GM18520 (cell line): Measurements from ENCODE around the gene DENND1A.

Experiments used
- ATAC-seq: cut with Tn5 transposase; IDR thresholded peaks from one replicate; pipeline ENCODE4 v1.9.1; 2021; ENCODE audit not compliant: unreplicated experiment

DENND1A gene

GRCh38 chr9:123775289-123776284 is 154.3 kb downstream of the DENND1A start:
- no peak for ATAC-seq

- ATAC-seq = no peak
Measured at GRCh38 chr9:123773783-123774182, 156.1 kb downstream of the DENND1A start.

DNA sequence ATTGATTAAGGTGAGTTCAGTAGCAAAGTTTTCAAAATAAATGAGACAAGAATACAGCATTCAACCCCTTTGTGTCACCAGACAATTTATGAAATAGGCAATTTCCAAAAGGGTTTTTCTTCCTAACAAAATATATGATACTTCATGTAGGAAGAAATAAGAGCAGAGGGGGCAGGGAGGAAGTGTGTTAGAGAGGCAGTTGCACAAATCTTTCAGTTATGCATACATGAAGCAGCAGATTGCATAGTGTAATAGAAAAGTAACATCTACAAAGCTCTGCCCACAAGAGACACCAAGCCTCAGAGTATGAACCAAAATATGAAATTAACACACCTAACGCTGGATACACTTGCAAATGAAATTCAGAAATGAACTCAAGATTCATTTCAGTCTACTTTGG is 157.0 kb downstream of the DENND1A start:
- ATAC-seq = no peak

GRCh38 chr9:123772374-123772773 is 157.6 kb downstream of the DENND1A start:
- no peak for ATAC-seq

GRCh38 chr9:123771690-123772089 is 158.2 kb downstream of the DENND1A start:
- ATAC-seq = no peak

DNA sequence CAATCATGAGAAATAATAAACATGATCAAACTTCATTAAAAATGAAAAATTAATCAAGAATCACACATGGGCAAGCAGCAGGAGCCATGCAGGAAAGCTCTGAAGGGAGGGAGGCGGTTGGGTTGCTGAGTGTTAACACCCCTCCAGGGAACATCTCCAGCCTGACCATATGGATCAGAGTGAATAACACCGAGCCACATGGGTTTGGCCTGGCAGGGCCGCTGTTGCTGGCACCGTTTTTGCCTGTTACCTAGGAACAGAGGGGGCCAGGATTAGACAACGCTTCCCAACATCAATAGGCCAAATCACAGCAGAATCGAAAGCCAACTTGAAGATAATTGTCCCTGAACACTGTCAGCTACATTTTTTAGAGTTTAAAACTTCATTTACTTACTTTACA is 160.2 kb downstream of the DENND1A start:
- no peak for ATAC-seq

GRCh38 chr9:123763910-123764588 is 165.9 kb downstream of the DENND1A start:
- no peak for ATAC-seq

- no peak for ATAC-seq
Measured at GRCh38 chr9:123761905-123762605, 167.9 kb downstream of the DENND1A start.

DNA sequence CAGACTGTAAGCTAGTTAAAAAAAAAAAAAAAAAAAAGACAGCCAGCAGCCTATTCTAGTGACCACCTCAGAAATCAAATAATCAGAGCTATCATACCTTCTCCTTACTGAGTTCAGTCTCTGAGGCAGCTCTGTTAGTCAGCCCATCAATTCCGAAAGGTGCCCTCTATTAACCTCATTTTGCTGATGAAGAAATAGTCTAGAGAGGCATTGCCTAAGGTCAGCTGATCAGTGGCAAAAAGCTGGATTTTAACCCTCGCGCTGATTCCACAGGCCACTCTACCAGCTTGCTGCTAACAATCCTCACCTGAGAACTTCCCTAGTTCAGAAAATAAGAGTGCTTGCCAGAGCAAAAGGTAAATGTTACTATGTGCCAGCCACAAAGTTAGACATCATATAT is 172.0 kb downstream of the DENND1A start:
- ATAC-seq = no peak

DNA sequence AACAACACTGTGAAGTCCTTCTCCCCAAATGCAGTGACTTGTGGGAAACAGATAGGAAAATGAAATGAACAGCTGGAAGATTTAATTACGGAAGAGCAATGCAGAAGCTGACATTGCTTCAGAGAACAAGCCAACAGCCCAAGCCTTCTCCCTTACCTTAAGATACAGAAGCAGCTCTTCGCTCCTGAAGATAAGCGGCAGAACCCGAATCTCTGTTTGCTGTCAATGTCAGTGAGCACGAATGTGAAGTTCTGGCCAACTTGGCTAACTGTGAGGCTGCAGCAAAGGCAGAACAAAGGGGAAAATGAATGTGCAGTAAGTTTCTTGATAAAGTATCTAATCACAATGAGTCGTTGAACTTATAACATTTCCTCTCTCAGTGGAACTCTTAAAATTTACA is 172.4 kb downstream of the DENND1A start:
- no peak for ATAC-seq

DNA sequence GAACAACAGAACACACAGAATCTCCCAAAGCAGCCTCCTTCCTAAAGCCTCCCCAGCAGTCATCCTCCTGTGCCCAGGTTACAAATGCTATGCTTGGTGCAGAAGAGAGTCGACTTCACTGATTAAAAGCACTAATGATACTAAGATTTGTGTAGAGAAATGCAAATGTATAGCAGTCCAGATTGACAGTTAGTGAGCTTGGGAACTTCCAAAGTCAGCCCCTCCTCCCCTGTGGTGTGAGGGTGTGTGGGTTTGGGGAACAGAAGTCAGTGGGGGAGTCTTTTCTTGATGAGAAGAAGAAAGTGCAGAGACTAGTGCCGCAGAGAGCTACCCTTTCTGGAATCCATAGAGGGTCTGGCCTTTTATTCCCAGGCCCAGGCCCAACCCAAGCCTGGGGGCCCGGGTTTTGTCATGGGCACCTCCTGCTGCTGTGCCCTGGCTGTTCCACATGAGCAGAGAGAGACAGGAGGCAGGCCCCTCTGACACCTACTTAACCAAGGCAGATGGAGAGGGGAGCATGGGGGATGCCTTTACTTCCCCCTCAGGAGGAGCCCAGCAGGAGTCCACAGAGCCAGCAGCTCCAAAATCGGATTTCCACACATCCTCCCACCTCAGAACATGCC is 173.3 kb downstream of the DENND1A start:
- no peak for ATAC-seq

- ATAC-seq = no peak
Measured at GRCh38 chr9:123753669-123754258, 176.2 kb downstream of the DENND1A start.

DNA sequence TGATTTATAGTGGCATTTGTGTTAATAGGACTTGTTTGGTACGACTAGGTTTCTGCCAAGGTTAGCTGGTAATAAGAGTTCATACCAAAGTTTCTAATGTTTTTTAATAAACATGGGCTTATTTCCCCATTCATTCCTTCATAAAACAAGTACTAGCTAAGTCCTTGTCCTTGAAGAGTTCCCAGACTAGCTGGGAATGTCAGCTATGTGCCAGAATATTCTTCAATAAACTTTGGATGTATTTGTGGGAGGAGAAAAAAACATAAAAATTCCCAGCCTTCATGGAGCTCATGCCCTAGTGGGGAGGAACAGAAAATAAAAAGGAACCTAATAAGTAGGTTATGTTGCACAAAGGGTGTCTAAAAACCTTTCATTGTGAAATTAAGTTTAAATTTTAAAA is 176.9 kb downstream of the DENND1A start:
- no peak for ATAC-seq

DNA sequence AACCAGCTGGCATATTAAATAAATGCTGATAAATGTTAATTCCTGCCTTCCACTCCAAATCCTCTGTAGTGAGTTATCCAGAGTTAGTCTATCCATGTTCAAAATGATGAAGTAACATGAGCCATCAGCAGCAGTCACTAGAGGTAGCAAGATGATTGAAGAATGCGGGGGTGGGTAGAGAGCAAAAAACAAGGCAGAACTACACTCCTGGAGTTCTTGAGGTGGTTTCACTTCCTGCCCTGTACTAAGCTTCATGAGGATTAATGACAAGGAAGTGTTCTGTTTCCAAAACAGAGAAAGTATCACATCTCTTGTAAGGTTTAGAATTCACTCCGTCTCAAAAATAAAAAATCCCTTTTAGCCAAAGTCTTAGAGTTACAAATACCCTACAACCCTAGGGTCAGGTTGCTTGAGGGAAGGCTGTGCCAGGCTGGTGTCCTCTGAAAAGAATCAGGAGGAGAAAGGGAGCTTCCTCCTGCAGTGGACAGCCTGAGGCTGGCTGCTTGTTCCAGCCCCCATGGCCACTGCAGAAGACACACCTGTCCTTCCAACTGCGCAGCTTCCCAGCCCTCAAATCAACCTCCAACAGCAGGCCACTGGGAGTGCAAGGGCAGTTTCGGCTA is 180.2 kb downstream of the DENND1A start:
- ATAC-seq = no peak

DNA sequence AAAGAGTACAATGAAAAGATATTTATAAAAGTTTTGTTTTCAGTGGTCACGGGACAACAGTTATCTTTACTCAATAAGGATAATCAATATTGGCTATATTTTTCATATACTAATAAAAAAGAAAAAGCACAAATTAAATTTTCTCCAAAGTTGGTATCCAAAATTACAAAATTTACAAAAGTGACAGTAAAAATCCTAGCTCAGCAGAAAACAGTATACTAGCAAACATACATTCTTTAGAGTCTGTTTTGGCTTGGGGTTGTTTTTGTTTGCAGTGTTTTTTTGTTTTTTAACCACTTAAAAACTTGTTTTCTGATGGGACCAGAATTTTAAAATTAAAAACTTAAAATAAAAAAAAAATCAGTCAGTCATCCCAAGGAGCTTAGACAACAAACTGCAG is 183.2 kb downstream of the DENND1A start:
- ATAC-seq = no peak

GRCh38 chr9:123745933-123746332 is 184.0 kb downstream of the DENND1A start:
- no peak for ATAC-seq

DNA sequence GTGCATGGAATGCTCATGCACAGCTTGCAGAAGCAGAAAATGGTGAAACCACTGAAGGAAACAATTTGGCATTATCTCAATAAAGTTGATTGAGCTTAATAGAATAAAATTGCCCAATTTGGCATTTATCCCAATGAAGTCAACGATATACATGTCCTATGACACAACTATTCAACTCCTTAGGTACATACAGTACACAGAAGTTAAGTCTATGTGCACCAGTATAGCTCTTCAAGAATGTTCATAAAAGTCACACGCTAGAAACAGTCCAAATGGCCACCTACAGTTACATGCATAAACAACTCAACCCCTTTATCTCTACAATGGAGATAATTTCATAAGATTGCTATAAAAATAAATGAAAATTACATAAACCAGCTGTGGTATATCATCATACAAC is 184.5 kb downstream of the DENND1A start:
- ATAC-seq = no peak

GRCh38 chr9:123743737-123744136 is 186.2 kb downstream of the DENND1A start:
- no peak for ATAC-seq

DNA sequence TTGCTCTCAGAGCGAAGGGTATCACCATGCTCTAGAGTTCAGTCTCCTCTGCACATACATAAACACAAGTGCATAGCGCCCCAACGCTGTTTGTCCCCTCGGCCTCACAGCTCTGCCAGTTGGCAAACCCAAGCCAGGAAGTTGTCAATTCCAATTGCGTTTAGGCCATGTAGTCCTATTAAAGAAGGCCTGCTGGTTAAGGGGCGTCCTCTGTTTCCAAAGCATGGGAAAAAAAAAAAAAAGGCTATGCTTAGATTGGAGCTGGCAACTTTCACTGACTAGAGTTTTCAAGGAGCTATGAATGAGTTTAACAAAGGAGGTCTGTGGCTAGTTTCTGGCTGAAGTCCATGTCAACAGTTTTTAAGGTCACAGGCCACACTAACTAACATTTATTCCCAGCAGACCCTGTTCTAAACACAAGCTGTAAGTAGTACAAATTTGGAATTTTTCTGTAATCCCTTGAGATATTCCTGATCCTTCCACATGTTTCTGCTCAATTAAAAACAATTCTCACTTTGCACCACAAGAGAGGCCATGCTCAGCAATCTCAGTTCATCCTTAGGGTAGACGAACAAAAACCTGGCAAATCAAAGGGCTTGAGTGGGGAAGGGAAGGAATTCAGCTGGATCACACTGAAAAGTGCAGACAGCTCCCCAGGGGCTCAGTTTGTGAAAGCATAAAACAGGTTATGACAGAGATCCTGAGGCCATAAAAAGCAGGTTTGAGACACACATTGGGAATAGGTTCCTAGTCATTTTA is 187.7 kb downstream of the DENND1A start:
- no peak for ATAC-seq

DNA sequence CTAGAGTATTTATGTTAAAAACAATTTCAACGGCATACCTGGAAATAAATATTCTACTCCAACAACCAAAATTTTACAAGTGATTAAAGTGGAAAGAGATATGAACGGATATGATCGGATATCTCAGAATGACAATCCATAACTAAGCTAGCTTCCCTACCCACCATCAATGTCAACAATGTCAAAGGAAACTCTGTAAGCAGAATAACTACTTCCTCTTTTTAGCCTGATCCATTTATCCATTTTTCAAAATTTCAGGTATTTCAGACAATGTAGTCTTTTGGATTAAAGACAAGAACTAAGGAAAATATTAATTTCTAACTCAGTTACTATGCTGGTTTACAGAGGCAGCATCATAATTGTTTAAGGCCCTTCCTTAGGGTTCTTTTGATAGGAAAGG is 188.7 kb downstream of the DENND1A start:
- ATAC-seq = no peak
